SK-N-SH treated with all-trans-retinoic acid at 6 μM for 48 hours (cell line): ENCODE data around the gene FAM234B.

Source experiments
- ATAC-seq: fragments of 200-7000 bp; cut with Tn5 transposase; 3 replicates; pipeline ENCODE4 v1.9.1; 2020; ENCODE audit warnings: mild to moderate bottlenecking, moderate library complexity
- ARNTL ChIP-seq: fragments of 450-650 bp; formaldehyde crosslinking; IDR thresholded peaks from 2 replicates; pipeline ENCODE4 v1.5.0; 2020; ENCODE audit warnings: low read depth, mild to moderate bottlenecking, moderate library complexity, borderline replicate concordance
- CSDC2 ChIP-seq: fragments of 250-450 bp; sonication (Bioruptor Pico); IDR thresholded peaks from 2 replicates; pipeline ENCODE4 v1.5.0; 2020; ENCODE audit warnings: mild to moderate bottlenecking, moderate library complexity
- CSRNP3 ChIP-seq: fragments of 250-450 bp; sonication (Bioruptor Pico); IDR thresholded peaks from 2 replicates; pipeline ENCODE4 v1.5.1; 2021; ENCODE audit warnings: mild to moderate bottlenecking, moderate library complexity
- ESRRG ChIP-seq: fragments of 250-450 bp; sonication (Bioruptor Pico); IDR thresholded peaks from 2 replicates; pipeline ENCODE4 v1.6.1; 2021; ENCODE audit warnings: mild to moderate bottlenecking
- ISL1 ChIP-seq: fragments of 250-450 bp; sonication (Bioruptor Pico); IDR thresholded peaks from 2 replicates; pipeline ENCODE4 v2.1.2; 2022; ENCODE audit warnings: mild to moderate bottlenecking, moderate library complexity
- OSR1 ChIP-seq: fragments of 250-450 bp; sonication (Bioruptor Pico); IDR thresholded peaks from 2 replicates; pipeline ENCODE4 v1.8.0; 2022; ENCODE audit warnings: moderate library complexity, mild to moderate bottlenecking, inconsistent platforms
- PPARA ChIP-seq: fragments of 250-450 bp; sonication (Bioruptor Pico); IDR thresholded peaks from 2 replicates; pipeline ENCODE4 v1.5.0; 2020; ENCODE audit warnings: mild to moderate bottlenecking, borderline replicate concordance
- RARB ChIP-seq: fragments of 250-450 bp; sonication (Bioruptor Pico); IDR thresholded peaks from 2 replicates; pipeline ENCODE4 v1.8.0; 2021; ENCODE audit warnings: mild to moderate bottlenecking, moderate library complexity
- SNAI2 ChIP-seq: fragments of 250-450 bp; sonication (Bioruptor Pico); IDR thresholded peaks from 2 replicates; pipeline ENCODE4 v1.5.0; 2020; ENCODE audit warnings: mild to moderate bottlenecking, moderate library complexity
- TCF4 ChIP-seq: fragments of 250-450 bp; sonication (Bioruptor Pico); IDR thresholded peaks from 2 replicates; pipeline ENCODE4 v1.8.0; 2021; ENCODE audit warnings: mild to moderate bottlenecking, moderate library complexity, borderline replicate concordance
- TOX ChIP-seq: fragments of 250-450 bp; sonication (Bioruptor Pico); IDR thresholded peaks from 2 replicates; pipeline ENCODE4 v1.8.0; 2021; ENCODE audit warnings: mild to moderate bottlenecking, moderate library complexity, borderline replicate concordance
- ZFP30 ChIP-seq: fragments of 450-650 bp; formaldehyde crosslinking; IDR thresholded peaks from 2 replicates; pipeline ENCODE4 v1.5.0; 2022; ENCODE audit warnings: mild to moderate bottlenecking, moderate library complexity
- ZNF565 ChIP-seq: fragments of 450-650 bp; formaldehyde crosslinking; conservative IDR thresholded peaks from 2 replicates; pipeline ENCODE4 v1.5.0; 2020; ENCODE audit warnings: low read depth, mild to moderate bottlenecking, moderate library complexity
- ZNF70 ChIP-seq: fragments of 450-650 bp; formaldehyde crosslinking; IDR thresholded peaks from 2 replicates; pipeline ENCODE4 v1.5.0; 2020; ENCODE audit warnings: mild to moderate bottlenecking, moderate library complexity
- ZNF8 ChIP-seq: fragments of 450-650 bp; formaldehyde crosslinking; IDR thresholded peaks from 2 replicates; pipeline ENCODE4 v1.5.0; 2020; ENCODE audit warnings: mild to moderate bottlenecking, moderate library complexity
- TF ChIP-seq, protein P1 (sequence below): fragments of 250-450 bp; sonication (Bioruptor Pico); IDR thresholded peaks from 2 replicates; pipeline ENCODE4 v1.5.1; 2020; ENCODE audit warnings: low read depth, mild to moderate bottlenecking, moderate library complexity
- TF ChIP-seq, protein P2 (sequence below): fragments of 250-450 bp; sonication (Bioruptor Pico); IDR thresholded peaks from 2 replicates; pipeline ENCODE4 v1.5.0; 2020; ENCODE audit warnings: mild to moderate bottlenecking, moderate library complexity
- TF ChIP-seq, protein P3 (sequence below): fragments of 250-450 bp; sonication (Bioruptor Pico); IDR thresholded peaks from 2 replicates; pipeline ENCODE4 v1.8.0; 2020; ENCODE audit warnings: mild to moderate bottlenecking, moderate library complexity, borderline replicate concordance

The FAM234B gene

DNA sequence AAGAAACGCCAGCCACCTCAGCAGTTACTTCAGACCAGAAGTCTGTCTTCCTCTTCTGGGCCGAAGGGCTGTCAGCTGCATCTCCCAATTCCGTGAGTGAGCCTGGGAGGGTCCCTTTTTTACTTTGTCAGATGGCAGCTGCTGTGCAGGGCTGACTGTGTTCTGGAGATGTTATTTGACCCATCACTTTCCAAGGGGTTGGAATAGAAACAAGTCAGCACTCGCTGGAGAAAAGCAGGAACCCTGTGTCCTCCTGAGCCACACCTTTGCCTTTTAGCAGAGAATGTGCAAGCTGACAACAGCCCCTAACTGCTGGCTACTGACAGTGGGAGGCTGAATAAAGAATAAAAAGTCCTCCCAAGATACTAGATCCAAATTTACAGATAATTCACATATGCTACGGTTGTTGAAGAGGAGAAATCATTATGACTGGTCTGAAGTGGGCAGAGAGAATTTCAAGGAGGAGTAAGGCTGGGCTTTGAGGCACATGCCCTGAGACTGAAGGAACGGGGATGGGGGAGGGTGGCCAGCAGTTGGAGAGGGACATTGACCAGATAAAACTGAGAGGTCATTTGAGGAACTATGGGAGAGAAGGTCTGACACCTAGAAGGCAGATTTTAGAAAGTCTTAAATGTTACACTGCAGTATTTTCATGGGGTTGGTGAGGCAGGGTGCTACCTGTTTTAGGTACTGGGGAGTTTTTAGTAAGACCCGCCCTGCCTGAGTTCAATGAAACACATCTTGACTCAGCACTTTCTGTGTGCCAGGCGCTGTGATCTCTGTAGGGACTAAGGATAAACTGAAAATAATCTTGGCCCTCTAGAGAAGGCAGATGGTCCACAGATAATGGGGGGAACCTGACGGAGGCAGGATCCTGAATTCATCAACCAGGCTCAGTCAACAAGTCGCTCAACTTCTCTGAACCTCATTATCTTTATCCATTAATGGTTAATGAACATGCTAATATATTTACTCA is 27.4 kb downstream of the FAM234B start:
- ATAC-seq: no peak
- TF ChIP-seq ZNF565: no peak
- TF ChIP-seq ARNTL: no peak
- TF ChIP-seq ESRRG (CRISPR knock-in tag): no peak

DNA sequence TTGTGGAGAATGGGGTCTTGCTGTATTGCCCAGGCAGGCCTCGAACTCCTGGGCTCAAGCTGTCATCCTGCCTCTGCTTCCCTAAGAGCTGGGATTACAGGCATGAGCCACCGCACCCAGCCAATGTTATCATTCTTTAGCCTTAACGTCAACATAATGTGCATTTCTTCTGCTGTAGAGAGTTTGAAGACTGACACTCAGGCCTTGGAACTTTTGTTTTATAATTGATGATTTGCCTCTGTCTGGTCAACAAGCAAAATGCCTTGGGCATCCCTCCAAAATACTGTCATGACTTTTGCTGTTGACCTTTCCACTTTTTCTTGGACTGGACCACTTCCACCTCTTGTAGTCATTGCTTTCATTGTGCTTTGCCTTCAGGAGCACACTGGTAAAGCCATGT is 29.0 kb downstream of the FAM234B start:
- ATAC-seq: no peak
- TF ChIP-seq ZFP30 (no peak), CSRNP3 (CRISPR knock-in tag) (no peak), CSDC2 (no peak), ZNF565 (no peak), RARB (CRISPR knock-in tag) (no peak), ZNF8 (CRISPR knock-in tag) (no peak), OSR1 (no peak)

- ATAC-seq: peak; percentile 58
- TF ChIP-seq ZNF70 (CRISPR knock-in tag) (no peak), ARNTL (no peak)
Observed at GRCh38 chr12:13074396-13075117, 30.4 kb downstream of the FAM234B start.

DNA sequence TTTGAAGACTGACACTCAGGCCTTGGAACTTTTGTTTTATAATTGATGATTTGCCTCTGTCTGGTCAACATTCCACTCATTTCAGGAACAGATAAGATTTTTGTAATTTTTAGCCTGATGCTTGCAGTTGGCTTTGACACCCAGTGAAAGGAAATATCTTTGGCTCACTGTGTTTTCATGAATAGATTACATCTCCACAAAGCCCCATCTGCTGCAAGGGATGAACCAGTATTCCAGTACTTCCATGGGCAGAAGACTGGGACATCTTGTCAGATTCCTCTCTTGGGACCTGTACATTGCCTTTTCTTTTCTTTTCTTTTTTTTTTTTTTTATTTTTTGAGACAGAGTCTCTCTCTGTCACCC is 30.9 kb downstream of the FAM234B start:
- TF ChIP-seq ISL1 (CRISPR knock-in tag): 0 out of 2 replicates have a peak, but pooled peaks have one; percentile 9
- TF ChIP-seq ZNF565: no peak
- ATAC-seq: peak; percentile 58

DNA sequence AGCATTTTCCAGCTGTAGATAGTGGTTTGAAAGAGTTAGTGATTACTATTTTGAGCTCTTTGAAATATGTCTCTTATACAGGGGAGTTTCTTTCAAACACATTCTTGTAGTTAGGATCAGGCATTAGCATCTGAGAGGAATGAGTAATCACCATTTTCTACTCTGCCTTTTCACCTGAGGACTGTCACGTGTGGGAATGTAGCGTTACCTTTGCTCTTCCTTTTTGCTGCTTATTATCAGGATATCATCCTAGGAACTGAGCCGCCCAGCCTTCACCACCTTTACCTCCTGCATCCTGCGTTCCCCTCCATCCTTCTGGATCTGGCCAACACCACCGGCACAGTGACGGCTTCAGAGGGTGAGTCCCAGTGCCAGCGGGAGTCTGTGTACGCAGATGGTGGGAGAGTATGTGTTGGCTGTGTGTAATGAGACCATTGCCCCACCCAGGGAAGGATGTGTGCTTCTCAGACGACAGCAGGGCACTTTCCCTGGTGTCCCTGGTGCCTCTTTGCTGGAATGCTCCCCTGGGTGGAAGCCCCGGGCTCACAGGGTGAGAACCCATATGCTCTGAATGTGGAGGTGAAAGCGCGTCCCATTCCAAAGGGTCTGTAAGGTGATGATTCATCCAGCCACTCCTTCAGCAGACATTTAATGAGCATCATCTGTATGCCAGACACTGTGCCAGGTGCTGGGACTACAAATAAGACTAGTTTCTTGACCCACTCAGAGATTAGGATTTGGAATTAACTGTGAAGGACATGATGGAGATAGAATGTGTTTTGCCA is 31.8 kb downstream of the FAM234B start:
- TF ChIP-seq, protein P1, sequence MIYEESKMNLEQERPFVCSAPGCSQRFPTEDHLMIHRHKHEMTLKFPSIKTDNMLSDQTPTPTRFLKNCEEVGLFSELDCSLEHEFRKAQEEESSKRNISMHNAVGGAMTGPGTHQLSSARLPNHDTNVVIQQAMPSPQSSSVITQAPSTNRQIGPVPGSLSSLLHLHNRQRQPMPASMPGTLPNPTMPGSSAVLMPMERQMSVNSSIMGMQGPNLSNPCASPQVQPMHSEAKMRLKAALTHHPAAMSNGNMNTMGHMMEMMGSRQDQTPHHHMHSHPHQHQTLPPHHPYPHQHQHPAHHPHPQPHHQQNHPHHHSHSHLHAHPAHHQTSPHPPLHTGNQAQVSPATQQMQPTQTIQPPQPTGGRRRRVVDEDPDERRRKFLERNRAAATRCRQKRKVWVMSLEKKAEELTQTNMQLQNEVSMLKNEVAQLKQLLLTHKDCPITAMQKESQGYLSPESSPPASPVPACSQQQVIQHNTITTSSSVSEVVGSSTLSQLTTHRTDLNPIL: no peak
- TF ChIP-seq PPARA (CRISPR knock-in tag) (no peak), CSDC2 (no peak), ZNF8 (CRISPR knock-in tag) (no peak), RARB (CRISPR knock-in tag) (no peak), OSR1 (no peak), ISL1 (CRISPR knock-in tag) (no peak), ZFP30 (no peak), TOX (CRISPR knock-in tag) (no peak)
- TF ChIP-seq, protein P2, sequence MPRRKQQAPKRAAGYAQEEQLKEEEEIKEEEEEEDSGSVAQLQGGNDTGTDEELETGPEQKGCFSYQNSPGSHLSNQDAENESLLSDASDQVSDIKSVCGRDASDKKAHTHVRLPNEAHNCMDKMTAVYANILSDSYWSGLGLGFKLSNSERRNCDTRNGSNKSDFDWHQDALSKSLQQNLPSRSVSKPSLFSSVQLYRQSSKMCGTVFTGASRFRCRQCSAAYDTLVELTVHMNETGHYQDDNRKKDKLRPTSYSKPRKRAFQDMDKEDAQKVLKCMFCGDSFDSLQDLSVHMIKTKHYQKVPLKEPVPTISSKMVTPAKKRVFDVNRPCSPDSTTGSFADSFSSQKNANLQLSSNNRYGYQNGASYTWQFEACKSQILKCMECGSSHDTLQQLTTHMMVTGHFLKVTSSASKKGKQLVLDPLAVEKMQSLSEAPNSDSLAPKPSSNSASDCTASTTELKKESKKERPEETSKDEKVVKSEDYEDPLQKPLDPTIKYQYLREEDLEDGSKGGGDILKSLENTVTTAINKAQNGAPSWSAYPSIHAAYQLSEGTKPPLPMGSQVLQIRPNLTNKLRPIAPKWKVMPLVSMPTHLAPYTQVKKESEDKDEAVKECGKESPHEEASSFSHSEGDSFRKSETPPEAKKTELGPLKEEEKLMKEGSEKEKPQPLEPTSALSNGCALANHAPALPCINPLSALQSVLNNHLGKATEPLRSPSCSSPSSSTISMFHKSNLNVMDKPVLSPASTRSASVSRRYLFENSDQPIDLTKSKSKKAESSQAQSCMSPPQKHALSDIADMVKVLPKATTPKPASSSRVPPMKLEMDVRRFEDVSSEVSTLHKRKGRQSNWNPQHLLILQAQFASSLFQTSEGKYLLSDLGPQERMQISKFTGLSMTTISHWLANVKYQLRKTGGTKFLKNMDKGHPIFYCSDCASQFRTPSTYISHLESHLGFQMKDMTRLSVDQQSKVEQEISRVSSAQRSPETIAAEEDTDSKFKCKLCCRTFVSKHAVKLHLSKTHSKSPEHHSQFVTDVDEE: no peak
- TF ChIP-seq, all 23 proteins: peak for 0
- no peak for ATAC-seq

GRCh38 chr12:13079440-13079906 is 35.3 kb downstream of the FAM234B start:
- no peak for TF ChIP-seq ISL1 (CRISPR knock-in tag)
- no peak for TF ChIP-seq CSDC2
- no peak for TF ChIP-seq SNAI2
- TF ChIP-seq ESRRG (CRISPR knock-in tag): no peak
- no peak for TF ChIP-seq OSR1
- no peak for TF ChIP-seq TCF4 (CRISPR knock-in tag)
- TF ChIP-seq ZFP30: no peak
- TF ChIP-seq, protein P1: no peak
- no peak for TF ChIP-seq RARB (CRISPR knock-in tag)
- no peak for TF ChIP-seq ZNF8 (CRISPR knock-in tag)
- TF ChIP-seq, protein P3, sequence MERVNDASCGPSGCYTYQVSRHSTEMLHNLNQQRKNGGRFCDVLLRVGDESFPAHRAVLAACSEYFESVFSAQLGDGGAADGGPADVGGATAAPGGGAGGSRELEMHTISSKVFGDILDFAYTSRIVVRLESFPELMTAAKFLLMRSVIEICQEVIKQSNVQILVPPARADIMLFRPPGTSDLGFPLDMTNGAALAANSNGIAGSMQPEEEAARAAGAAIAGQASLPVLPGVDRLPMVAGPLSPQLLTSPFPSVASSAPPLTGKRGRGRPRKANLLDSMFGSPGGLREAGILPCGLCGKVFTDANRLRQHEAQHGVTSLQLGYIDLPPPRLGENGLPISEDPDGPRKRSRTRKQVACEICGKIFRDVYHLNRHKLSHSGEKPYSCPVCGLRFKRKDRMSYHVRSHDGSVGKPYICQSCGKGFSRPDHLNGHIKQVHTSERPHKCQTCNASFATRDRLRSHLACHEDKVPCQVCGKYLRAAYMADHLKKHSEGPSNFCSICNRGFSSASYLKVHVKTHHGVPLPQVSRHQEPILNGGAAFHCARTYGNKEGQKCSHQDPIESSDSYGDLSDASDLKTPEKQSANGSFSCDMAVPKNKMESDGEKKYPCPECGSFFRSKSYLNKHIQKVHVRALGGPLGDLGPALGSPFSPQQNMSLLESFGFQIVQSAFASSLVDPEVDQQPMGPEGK: no peak
- no peak for ATAC-seq
